Brain microvascular endothelial cell (primary cell): ENCODE data around the gene ABLIM1.

ENCODE experiments used
- DNase-seq: peaks from one replicate; pipeline ENCODE4 v3.0.0-alpha.2; 2020
- H3K27ac ChIP-seq: fragments of 250-450 bp; sonication (Bioruptor Pico); 2 replicates; pipeline ENCODE4 v1.5.1; 2020; ENCODE audit warnings: mild to moderate bottlenecking, moderate library complexity
- H3K27me3 ChIP-seq: fragments of 250-450 bp; sonication (Bioruptor Pico); replicated peaks from 2 replicates; pipeline ENCODE4 v1.5.1; 2020; ENCODE audit warnings: mild to moderate bottlenecking
- H3K36me3 ChIP-seq: fragments of 250-450 bp; sonication (Bioruptor Pico); replicated peaks from 2 replicates; pipeline ENCODE4 v1.5.1; 2020; ENCODE audit warnings: mild to moderate bottlenecking
- H3K4me3 ChIP-seq: 2 replicates; pipeline ENCODE4 v1.5.1; 2011; ENCODE audit warnings: low read depth, mild to moderate bottlenecking, control low read depth, low read length, moderate library complexity
- CTCF ChIP-seq: IDR thresholded peaks from 2 replicates; pipeline ENCODE4 v1.5.1; 2011; ENCODE audit warnings: low read depth, mild to moderate bottlenecking, moderate library complexity, low read length, control low read depth, inconsistent platforms; ENCODE audit errors: missing control alignments
- in situ Hi-C: cut with HindIII; loops from 2 replicates; pipeline ENCODE4 v1.10.0; 2017; ENCODE audit warnings: low sequenced_read_pairs, low pct_ligation_motif_present

ABLIM1 gene

DNA sequence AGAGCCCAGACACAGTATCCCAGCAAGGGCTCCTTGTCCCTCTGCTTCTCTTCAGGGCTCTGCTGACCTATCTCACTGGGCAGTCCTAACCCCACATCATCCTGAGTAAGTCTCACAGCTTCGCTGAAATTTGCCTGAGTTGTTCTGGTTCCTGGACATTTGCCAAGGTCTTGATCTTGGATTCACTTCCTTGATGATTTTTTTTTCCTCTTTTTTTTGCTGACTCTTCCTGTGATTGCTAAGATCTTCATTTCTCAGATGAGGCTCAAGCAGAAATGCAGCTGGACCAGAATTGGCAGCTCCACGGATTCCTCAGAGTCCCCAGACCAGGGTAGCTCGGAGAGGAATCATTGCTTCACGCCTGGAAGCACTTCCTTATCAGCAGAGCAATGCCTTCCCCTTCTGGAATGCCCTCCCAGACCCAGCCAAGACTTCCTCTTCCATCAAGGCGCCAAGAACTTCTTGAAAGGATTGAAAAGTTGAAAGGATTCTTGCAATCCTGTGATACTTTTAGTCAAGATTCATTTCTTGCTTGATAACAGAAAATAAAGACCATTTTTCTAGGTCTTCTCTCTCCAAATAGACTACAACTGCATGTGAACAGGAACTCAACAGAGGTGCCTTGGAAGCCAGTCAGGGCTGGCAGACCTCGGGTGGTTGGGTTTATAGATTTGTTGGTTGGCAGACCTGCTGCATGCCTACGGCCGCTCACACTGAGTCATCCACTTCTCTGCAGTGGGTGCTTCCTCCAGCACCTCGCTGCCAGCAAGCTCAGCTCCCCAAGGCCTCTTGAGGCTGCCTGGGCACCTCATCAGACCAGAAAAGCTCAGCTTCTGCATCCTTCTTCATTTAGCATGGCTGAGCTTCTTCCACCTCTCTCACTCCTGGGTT lies 244.9 kb downstream of the ABLIM1 start:
- Histone ChIP-seq H3K36me3 (no peaks in the 10 kb centered on the region), H3K27ac (no peak overlapping the region), H3K27me3 (peaks cover 8% of the 10 kb centered on the region), H3K4me3 (no peak overlapping the region)
- DNase-seq: peak; percentile 32
- in situ Hi-C loops: no loop called here
- no peak for TF ChIP-seq CTCF

DNA sequence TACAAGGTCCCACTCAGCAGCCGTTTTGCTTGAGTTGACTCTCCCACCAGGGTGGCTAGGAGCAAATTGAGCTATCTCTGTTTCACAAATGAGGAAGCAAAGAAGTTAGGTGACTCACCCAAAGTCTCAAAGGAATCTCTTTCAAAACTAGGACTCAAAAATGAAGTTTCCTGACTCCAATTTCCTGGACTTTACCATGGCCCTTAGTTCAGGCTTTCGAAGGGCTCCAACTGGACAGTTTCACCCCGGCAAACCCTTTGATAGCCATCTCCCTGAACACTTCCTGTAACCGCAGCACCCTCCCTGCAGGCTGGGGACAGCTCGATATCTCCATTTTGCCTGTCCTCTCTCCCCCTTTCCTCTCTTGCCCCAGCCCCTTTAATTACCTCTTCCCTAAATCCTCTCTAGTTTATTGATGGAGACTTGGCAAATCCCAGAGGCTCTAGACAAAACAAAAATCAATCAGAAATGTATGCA lies 249.1 kb downstream of the ABLIM1 start:
- no peak for TF ChIP-seq CTCF
- H3K27me3 ChIP-seq: peaks cover 11% of the 10 kb centered on the region
- no peak for DNase-seq
- H3K27ac ChIP-seq: no peak overlapping the region
- in situ Hi-C loops: no loop called here
- no peak overlapping the region for H3K4me3 ChIP-seq
- H3K36me3 ChIP-seq: no peaks in the 10 kb centered on the region

DNA sequence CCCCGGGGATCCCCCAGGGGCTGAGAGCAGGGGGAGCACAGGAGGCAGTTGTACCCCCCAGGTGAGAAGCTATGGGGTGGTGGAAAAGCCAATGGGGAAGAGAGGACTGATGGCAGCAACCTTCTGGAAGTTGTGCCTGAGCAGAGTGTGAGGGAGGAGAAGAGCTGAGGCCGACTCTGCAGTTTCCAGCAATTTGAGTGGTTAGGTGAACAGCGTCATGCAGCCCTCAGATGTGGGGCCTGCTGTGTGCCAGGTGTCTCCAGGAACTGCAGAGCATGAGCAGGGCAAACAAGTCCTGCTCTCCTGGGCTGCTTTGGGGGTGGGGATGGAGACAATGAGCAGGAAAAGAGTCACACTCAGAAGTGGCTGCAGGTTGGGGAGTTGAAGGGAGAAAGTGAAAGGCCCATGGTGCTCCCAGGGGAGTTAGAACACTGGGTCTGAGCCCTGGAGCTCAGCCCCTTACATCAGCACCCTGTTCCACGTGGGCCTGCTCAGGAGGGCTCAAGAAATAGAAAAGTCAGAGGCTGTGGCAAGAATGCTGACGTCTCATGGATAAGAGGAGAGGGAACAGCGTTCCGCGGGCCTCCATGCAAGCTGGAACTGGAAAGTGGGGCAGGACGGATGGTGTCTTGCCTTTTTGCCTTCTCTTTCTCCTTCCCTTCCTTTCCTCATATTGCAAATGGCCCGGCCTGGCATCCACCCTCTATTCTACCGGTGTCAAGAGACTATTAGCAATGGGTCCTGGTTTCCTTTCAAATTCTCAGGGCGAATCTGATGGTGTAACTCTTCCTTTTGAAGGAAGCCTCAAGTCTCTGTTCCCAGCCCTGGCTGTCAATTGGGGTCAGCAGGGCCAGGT lies 249.7 kb downstream of the ABLIM1 start:
- TF ChIP-seq CTCF: no peak
- in situ Hi-C loops: no loop called here
- H3K36me3 ChIP-seq: no peaks in the 10 kb centered on the region
- peaks cover 16% of the 10 kb centered on the region for H3K27me3 ChIP-seq
- H3K27ac ChIP-seq: no peak overlapping the region
- H3K4me3 ChIP-seq: no peak overlapping the region
- DNase-seq: no peak

DNA sequence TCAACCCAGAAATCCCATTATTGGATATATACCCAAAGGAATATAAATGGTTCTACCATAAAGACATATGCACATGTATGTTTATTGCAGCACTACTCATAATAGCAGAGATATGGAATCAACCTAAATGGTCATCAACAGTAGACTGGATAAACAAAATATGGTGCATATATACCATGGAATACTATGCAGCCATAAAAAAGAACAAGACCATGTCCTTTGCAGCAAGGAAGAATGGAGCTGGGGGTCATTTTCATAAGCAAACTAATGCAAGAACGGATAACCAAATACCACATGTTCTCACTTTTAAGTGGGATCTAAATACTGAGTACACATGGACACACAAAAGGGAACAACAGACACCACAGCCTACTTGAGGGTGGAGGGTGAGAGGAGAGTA lies 251.6 kb downstream of the ABLIM1 start:
- in situ Hi-C loops: no loop called here
- DNase-seq: no peak
- Histone ChIP-seq H3K4me3 (no peak overlapping the region), H3K27ac (no peak overlapping the region), H3K36me3 (no peaks in the 10 kb centered on the region), H3K27me3 (peaks cover 18% of the 10 kb centered on the region)
- no peak for TF ChIP-seq CTCF

DNA sequence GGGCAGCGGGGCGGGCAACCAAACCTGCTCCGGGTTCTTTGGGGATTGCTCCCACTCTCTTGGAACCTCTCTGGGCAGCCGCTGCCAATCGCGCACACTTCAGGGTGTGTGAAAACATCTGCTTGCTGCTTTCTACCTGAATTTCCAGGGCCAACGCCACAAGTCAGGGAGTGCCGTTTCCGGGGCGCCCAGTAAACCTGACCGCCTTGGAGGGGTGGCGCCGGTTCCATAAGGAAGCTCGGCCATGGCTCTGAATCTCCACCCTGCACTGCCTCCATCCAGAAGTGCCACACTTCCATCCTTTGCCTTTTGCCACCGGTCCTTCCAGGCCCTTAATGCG lies 253.1 kb downstream of the ABLIM1 start:
- DNase-seq: no peak
- no peak for TF ChIP-seq CTCF
- Histone ChIP-seq H3K27me3 (peaks cover 18% of the 10 kb centered on the region), H3K4me3 (no peak overlapping the region), H3K27ac (no peak overlapping the region), H3K36me3 (no peaks in the 10 kb centered on the region)
- in situ Hi-C loops: no loop called here
